HT1080 (cell line): ENCODE data around the gene METTL18. TPM values are rescaled to one million over a fixed set of nuclear protein-coding genes. Genes with fewer than 3 reads are reported as not detected.

Experiments
- DNase-seq: peaks from one replicate; pipeline ENCODE4 v3.0.0-alpha.2; 2015; ENCODE audit warnings: low read depth
- total RNA-seq: library from RNA; depleted of rRNA; stranded (reverse); fragments of >200 nt; shearing (Covaris generic); gene quantifications from 2 replicates; pipeline ENCODE4 v1.2.3, GENCODE V29; 2014; rRNA removed

Gene METTL18
- total RNA-seq, 1 experiment from 2014 or later, result 10.6 TPM

DNA sequence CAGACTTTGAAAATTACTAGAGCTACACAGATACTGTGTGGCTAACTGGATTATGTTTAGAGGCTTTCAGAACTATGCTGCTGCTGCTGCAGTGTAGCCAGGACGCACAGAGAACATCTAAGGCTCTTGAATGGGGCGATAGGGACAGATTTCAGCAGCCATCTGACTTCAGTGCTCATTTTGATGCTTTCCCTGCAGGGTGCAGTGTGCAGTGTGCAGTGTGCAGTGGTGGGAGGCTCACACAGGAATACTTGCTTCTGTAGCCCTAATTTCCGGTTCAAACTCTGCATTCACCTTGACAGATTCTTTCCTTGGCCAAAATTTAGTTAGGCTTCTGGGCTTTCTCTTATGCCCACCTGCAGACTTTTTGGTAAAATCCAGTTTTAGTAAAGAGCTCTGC is 7.7 kb downstream of the METTL18 start:
- no peak for DNase-seq

DNA sequence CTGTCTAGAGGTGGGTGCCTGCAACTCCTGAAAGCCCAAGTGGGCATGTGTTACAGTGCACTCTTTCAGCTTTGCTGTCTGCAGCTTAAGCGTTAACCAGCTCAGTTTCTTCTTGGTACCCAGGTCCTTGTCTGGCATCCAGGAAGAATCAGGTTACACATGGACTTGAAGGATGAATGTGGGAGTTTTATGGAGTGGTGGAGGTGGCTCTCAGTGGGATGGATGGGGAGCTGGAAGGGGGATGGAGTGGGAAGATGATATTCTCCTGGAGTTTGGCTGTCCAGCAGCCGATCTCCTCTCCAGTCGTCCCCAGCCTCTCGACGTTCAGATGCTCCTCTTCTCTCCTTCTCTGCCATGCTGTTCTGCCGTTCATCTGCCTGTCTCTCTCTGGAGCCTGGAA is 9.4 kb downstream of the METTL18 start:
- no peak for DNase-seq

DNA sequence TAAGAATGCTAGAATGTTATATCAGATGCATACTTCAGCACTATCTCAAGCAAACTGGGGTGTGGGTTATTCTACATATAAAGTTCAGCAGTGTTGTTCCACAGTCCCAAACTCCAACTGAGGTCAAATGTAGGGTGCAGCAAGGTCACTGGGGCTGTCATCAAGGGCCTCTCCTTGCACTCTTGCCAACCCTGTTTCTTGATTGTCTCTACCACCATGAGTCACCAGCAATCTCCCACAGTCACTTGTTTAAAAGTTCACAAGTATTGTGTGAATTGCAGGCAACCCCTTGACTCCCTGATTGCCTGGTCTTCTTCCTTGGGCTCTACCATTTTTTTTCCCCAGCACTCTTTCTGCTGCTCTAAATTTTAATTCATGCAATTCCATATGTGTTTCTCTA is 10.6 kb downstream of the METTL18 start:
- DNase-seq, result no peak

DNA sequence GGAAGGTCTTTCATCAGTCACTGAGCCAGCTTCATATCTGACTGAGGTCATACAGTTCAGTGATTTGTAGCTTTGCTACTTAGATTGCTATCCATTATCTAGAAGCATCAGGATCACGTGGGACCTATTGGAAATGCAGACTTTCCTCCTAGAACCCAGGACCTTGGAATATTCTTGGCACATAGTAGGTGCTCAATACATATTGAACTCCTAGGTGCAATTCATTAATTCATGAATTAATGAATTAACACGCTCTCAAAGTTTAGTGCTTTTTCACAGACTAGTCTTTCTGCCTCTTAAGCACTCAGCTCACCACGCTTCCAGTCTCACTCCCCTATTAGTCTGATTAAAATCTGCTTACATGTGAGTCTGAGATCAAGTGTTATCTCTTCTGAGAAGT is 12.1 kb downstream of the METTL18 start:
- no peak for DNase-seq

DNA sequence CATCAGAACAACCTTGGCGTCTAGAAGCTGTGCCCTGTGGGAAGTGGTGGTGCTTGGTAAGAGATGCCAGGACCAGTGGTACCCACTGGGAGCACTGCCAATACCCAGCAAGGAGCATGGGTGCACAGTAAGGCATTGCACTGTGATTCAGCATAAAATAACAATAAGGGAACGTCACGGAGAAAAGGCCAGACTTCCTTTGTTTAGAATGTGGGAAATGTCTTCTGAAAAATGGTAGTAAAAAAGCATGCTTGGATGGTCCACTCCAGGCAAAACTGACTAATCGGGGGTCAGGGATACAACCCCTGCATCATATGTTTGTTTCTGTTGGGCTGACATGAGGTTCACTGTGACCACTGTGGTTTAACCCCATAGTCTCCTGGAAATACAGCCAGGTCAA is 14.7 kb downstream of the METTL18 start:
- DNase-seq, result peak; percentile 66

DNA sequence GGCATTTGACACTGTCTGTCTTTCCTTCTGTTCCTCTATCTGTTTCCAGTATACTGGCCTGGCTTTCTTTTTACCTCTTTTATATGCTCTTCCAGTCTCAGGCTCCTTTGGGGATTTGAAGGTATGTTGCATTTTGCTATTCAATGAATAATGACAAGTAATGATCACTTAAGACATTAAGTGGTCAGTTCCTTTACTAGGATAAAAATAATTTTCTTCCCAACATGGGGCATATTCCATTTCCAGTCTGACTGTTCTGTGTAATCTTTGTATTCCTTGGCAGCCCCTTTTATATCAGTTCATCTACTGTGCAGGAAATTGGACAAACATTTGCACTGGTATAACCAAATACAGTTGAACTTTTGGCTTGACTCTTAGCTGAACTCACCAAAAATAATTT is 15.6 kb downstream of the METTL18 start:
- DNase-seq, result no peak

DNA sequence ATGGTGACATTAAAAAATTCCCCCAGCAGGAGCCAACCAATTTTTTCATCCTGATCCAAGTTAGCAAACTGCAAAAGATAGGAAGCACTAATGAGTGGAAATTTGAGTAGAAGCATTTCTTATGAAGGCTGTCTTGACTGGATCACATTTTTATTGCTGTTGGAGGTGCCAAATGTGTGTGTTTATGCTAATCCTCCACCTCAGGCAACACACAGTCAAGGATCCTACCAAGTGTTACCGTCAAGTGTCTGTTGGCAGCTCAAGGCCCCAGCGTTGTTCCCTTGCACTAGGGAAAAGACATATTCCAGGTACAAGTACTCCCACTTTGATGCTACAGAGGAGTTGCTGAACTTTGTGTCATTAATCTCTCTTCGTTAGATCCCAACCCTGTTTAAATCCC is 18.3 kb downstream of the METTL18 start:
- no peak for DNase-seq

DNA sequence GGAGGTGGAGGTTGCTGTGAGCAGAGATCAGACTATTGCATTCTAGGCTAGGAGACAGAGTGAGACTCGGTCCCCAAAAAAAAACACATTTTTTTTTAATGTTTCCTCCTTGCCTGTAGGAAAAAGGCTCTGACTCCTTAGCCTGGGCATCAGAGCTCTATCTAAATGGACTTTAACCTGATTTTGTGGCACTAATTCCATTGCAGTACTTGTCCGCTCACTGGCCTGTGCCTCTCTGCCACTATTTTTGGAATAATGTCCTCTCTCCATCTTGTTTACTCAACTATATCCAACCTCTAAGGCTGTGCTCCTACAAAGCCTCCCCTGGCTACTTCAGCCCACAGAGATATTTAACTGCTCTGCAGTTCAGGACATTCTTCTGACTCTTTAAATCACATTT is 26.5 kb downstream of the METTL18 start:
- DNase-seq, result no peak

DNA sequence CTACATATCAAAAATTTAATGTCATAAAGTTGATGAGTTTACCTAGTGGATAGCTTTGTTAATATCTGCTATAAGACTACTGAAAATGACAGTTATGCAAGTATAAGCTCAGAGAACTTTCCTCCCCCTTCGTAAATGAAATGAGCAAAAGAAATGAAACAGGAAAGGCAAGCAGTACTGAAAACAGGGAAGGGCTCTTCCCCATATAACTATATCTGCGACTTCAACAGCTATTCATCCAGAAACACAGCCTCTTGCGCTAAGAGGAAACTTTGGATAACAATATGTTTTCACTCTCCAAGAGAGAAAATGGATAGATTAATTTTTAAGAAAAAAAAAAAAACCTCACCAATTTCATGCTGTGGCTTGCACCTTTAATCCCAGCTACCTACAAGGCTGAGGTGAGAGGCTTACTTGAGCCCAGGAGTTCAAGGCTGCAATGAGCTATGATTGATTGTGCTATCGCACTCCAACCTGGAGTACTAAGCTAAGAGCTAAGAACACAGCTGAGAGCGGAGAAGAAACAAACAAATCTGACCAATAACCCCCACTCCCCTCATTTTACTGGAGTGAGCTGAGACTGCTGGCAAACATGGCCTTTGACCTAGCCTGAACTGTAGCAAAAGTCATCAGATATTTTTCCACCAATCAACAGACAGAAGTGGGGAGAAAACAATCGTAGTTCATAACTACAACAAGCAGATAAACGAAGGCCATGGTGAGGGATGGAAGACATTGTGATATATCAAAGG is 29.0 kb downstream of the METTL18 start:
- DNase-seq, result no peak

DNA sequence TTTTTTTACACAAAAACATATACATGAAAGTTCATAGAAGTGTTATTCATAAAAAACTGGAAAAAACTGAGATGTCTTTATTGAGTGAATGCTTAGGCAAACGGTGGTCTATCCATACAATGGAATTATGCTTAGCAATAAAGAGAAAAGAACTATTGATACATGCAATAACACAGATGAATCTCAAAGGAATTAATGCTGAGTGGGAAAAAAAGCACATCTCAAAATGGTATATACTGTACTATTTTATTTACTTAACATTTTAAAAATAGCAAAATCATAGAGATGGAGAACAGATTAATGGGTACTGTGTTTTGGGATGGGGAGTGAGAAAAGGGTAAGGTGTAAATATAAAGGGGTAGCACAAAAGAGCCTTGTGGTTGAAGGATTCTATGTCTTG is 29.8 kb downstream of the METTL18 start:
- no peak for DNase-seq

DNA sequence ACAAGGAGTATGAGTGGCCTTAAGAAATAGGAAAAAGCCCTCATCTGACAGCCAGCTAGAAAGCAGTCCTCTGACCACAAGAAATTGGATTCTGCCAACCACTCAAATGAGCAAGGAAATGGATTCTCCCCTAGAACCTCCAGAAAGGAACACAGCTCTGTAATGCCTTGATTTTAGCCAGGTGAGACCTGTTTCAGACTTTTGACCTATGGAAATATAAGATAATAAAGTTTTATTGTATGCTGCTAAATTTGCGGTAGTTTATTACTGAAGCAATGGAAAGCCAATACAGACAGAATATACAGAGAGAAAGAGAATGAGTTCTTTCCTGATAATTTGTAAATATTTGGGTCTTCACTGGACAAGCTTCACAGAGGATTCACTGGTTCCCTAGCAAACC is 32.0 kb downstream of the METTL18 start:
- no peak for DNase-seq

DNA sequence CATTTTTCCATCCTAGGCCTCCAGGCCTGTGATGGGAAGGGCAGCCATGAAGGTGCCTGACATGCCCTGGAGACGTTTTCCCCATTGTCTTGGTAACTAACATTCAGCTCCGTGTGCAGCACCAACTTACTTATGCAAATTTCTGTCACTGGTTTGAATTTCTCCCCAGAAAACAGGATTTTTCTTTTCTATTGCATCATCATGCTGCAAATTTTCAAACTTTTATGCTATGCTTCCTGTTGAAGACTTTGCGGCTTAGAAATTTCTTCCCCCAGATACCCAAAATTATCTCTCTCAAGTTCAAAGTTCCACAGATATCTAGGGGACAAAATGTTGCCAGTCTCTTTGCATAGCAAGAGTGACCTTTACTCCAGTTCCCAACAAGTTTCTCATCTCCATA is 35.7 kb downstream of the METTL18 start:
- no peak for DNase-seq

DNA sequence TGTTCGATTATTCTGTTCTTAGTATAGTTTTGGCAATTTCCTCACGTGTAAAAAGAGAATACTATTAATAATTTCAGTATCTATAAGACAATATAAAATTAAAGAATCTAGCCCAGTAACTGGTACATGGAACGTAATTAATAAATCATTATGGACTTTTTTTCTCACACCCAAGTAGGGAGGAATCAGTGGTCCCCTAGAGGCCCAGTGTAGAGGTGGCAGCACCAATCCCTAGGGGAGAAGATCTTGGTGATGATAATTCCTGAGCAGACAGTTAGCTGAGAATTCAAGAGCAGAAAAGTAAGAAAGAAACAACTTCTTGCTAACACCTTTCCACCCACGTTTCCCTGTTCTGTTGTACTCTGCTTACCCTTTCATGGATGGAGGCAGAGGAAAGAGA is 41.2 kb downstream of the METTL18 start:
- no peak for DNase-seq

DNA sequence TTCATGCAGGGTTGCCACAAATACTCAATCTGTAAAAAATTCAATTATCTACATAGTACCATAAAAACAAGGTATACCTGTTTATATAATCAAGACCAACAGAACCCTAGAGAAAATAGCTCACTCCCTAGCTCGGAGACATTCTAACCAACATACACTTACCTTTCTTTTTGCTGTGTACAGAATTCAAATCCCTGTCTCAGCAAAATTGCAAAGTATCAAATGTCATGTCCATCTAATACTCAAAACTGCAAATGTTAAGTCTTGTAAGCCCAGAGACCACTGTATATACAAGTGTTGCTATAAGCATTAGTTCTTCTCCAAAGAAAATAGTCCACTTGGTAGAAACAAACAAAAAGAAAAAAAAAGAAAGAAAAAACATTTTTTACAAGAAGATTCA is 44.7 kb downstream of the METTL18 start:
- no peak for DNase-seq

DNA sequence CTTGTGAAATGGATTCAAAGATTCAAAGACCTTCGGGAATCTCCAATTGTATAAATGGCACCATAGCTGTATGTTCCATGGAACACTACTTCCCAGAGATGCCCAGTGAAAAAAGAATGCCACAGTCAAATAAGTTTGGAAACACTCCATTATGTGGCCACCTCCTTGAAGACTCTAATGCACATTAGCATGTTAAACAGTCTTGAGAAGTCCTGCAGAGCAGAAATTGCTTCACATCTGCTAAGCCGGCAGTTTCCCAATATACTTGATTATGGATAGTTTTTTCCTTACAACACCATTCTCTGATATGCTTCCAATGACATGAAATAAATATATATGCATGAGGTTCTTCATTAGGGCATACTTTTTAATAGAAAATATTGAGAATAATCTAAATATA is 48.2 kb downstream of the METTL18 start:
- DNase-seq, result no peak

DNA sequence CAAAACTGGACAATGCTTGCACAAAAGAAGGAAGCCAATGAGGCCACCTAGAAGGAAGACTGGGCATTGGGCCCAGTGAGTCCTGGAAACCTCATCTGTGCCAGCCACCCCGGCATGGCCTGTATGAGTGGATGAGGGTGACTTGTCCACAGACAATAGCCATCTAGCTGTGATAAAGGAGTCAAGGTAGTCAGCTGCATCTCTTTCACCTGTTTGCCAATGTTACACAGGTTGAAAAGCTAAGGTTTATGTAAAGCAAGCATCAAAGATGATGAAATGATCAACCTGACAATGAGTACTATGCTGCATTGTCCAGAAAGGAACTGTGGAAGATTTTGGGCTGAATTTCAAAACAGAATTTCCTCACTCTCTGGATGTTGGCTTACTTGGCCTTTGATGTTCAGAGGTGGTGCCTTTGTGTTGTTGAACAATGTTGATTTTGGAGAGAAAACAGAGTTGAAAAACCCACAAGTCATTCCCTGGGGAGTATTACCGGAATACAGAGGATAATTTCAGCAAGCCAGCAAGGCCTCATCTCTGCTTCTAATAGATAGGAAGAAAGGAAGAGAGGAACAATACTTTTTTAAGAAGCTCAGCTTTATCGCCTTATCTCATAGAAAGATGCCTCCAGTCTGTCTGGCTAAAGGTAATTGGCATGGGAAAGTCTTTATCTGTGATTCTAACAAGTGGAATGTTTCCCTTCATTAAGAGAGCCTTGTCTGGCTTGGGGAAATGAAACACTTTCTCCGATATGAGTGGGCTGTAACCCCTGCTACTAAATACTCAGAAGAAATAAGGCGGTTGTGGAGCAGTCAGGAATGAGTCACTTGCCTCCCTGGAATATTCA is 49.5 kb downstream of the METTL18 start:
- DNase-seq, result no peak

Other genes with a start within 250 kb of the METTL18 start
- gene F5, start 208.4 kb downstream of the METTL18 start, total RNA-seq, result not detected in 2 replicates
- gene SELP, start 164.8 kb downstream of the METTL18 start, total RNA-seq, result not detected in 2 replicates
- gene SELL, start 83.3 kb downstream of the METTL18 start, total RNA-seq, result 0.27 TPM in 1 of 2 replicates, not detected in the other
- not detected in 2 replicates for gene SELE, start 60.8 kb downstream of the METTL18 start, total RNA-seq
- 3.1 and 3.9 TPM in 2 replicates for gene SCYL3, start 99.0 kb upstream of the METTL18 start, total RNA-seq